Stomach smooth muscle (tissue), 2 donors: ENCODE results near the gene C1orf198.
A peak's percentile ranks its signal among the peaks of the same experiment; 100 is the strongest.

Experiments used
- H3K27ac ChIP-seq: one replicate; pipeline ENCODE4 v1.7.0; 2013; ENCODE audit warnings: mild to moderate bottlenecking, low read length, inconsistent platforms
- H3K27me3 ChIP-seq, 2 donors: one replicate each; pipeline ENCODE4 v1.7.0; 2013; ENCODE audit warnings: low read length in 2 of 2; ENCODE audit not compliant: insufficient read depth in 2 of 2, control insufficient read depth in 1 of 2
- H3K36me3 ChIP-seq, 2 donors: one replicate each; pipeline ENCODE4 v1.7.0; 2013; ENCODE audit warnings: low read length in 2 of 2; ENCODE audit not compliant: control insufficient read depth in 2 of 2, insufficient read depth in 2 of 2
- H3K4me1 ChIP-seq: one replicate; pipeline ENCODE4 v1.7.0; 2013; ENCODE audit warnings: low read length; ENCODE audit not compliant: control insufficient read depth, insufficient read depth
- H3K4me3 ChIP-seq, 2 donors: one replicate each; pipeline ENCODE4 v1.7.0; 2013; ENCODE audit warnings: low read length in 2 of 2
- H3K9ac ChIP-seq, 2 donors: one replicate each; pipeline ENCODE4 v1.7.0; 2013; ENCODE audit warnings: low read length in 2 of 2, mild to moderate bottlenecking in 1 of 2
- H3K9me3 ChIP-seq, 2 donors: one replicate each; pipeline ENCODE4 v1.7.0; 2013; ENCODE audit warnings: low read length in 2 of 2; ENCODE audit not compliant: control insufficient read depth in 2 of 2
- donor health status: healthy.
- donor health status: Pancreatic carcinoma.

Gene C1orf198

GRCh38 chr1:230824551-230824918 lies 43.8 kb downstream of the C1orf198 start:
- peak overlapping the region; percentile 3 to 52 for H3K4me3 ChIP-seq
- H3K9me3 ChIP-seq: no peaks in the 10 kb centered on the region
- H3K36me3 ChIP-seq: no peaks in the 10 kb centered on the region
- peaks cover 51% of the 10 kb centered on the region for H3K4me1 ChIP-seq
- no peak overlapping the region for H3K9ac ChIP-seq
- no peaks in the 10 kb centered on the region for H3K27me3 ChIP-seq
- H3K27ac ChIP-seq: peak overlapping the region; percentile 58

GRCh38 chr1:230823931-230824381 lies 44.4 kb downstream of the C1orf198 start:
- no peak overlapping the region for H3K9ac ChIP-seq
- H3K4me1 ChIP-seq: peaks cover 51% of the 10 kb centered on the region
- no peaks in the 10 kb centered on the region for H3K27me3 ChIP-seq
- no peaks in the 10 kb centered on the region for H3K36me3 ChIP-seq
- peak overlapping the region in 1 of 2 donors; percentile 1 for H3K4me3 ChIP-seq
- no peaks in the 10 kb centered on the region for H3K9me3 ChIP-seq
- peak overlapping the region; percentile 58 for H3K27ac ChIP-seq

GRCh38 chr1:230823426-230823825 lies 44.9 kb downstream of the C1orf198 start:
- H3K27me3 ChIP-seq: no peaks in the 10 kb centered on the region
- H3K9me3 ChIP-seq: no peaks in the 10 kb centered on the region
- peaks cover 51% of the 10 kb centered on the region for H3K4me1 ChIP-seq
- no peak overlapping the region for H3K9ac ChIP-seq
- H3K27ac ChIP-seq: peak overlapping the region; percentile 46
- no peaks in the 10 kb centered on the region for H3K36me3 ChIP-seq
- H3K4me3 ChIP-seq: no peak overlapping the region

- Histone ChIP-seq H3K4me3 (no peak overlapping the region), H3K27ac (peak overlapping the region; percentile 24), H3K4me1 (peaks cover 44% of the 10 kb centered on the region), H3K36me3 (no peaks in the 10 kb centered on the region), H3K9me3 (no peaks in the 10 kb centered on the region), H3K27me3 (no peaks in the 10 kb centered on the region), H3K9ac (no peak overlapping the region)
These were observed 46.2 kb downstream of the C1orf198 start for GRCh38 chr1:230822092-230822581.

- peaks cover 37% of the 10 kb centered on the region for H3K4me1 ChIP-seq
- no peak overlapping the region for H3K9ac ChIP-seq
- no peaks in the 10 kb centered on the region for H3K9me3 ChIP-seq
- H3K27me3 ChIP-seq: no peaks in the 10 kb centered on the region
- H3K27ac ChIP-seq: no peak overlapping the region
- H3K4me3 ChIP-seq: no peak overlapping the region
- no peaks in the 10 kb centered on the region for H3K36me3 ChIP-seq
These were observed 47.0 kb downstream of the C1orf198 start for GRCh38 chr1:230821346-230821745.

- Histone ChIP-seq H3K27ac (no peak overlapping the region), H3K9ac (no peak overlapping the region), H3K27me3 (no peaks in the 10 kb centered on the region), H3K9me3 (no peaks in the 10 kb centered on the region), H3K4me1 (peaks cover 29% of the 10 kb centered on the region), H3K36me3 (no peaks in the 10 kb centered on the region), H3K4me3 (no peak overlapping the region)
These were observed 47.8 kb downstream of the C1orf198 start for GRCh38 chr1:230820568-230820967.

GRCh38 chr1:230819976-230820375 lies 48.3 kb downstream of the C1orf198 start:
- Histone ChIP-seq H3K27me3 (no peaks in the 10 kb centered on the region), H3K27ac (no peak overlapping the region), H3K9me3 (no peaks in the 10 kb centered on the region), H3K36me3 (no peaks in the 10 kb centered on the region), H3K4me1 (peaks cover 23% of the 10 kb centered on the region), H3K4me3 (no peak overlapping the region), H3K9ac (no peak overlapping the region)

GRCh38 chr1:230818901-230819300 lies 49.4 kb downstream of the C1orf198 start:
- Histone ChIP-seq H3K27me3 (no peaks in the 10 kb centered on the region), H3K36me3 (no peaks in the 10 kb centered on the region), H3K27ac (no peak overlapping the region), H3K9me3 (no peaks in the 10 kb centered on the region), H3K4me3 (no peak overlapping the region), H3K9ac (no peak overlapping the region), H3K4me1 (peaks cover 13% of the 10 kb centered on the region)

GRCh38 chr1:230818367-230818766 lies 50.0 kb downstream of the C1orf198 start:
- no peak overlapping the region for H3K27ac ChIP-seq
- no peak overlapping the region for H3K9ac ChIP-seq
- H3K4me3 ChIP-seq: no peak overlapping the region
- no peaks in the 10 kb centered on the region for H3K27me3 ChIP-seq
- no peaks in the 10 kb centered on the region for H3K9me3 ChIP-seq
- no peaks in the 10 kb centered on the region for H3K36me3 ChIP-seq
- peaks cover 8% of the 10 kb centered on the region for H3K4me1 ChIP-seq

- H3K27ac ChIP-seq: no peak overlapping the region
- no peak overlapping the region for H3K9ac ChIP-seq
- H3K4me1 ChIP-seq: peaks cover under 1% of the 10 kb centered on the region
- no peaks in the 10 kb centered on the region for H3K36me3 ChIP-seq
- H3K4me3 ChIP-seq: no peak overlapping the region
- H3K9me3 ChIP-seq: peaks cover 0 to 5% of the 10 kb centered on the region in 2 donors
- no peaks in the 10 kb centered on the region for H3K27me3 ChIP-seq
These were observed 52.3 kb downstream of the C1orf198 start for GRCh38 chr1:230816018-230816417.

GRCh38 chr1:230814949-230815692 lies 53.2 kb downstream of the C1orf198 start:
- H3K36me3 ChIP-seq: no peaks in the 10 kb centered on the region
- no peaks in the 10 kb centered on the region for H3K27me3 ChIP-seq
- H3K4me1 ChIP-seq: no peaks in the 10 kb centered on the region
- H3K9me3 ChIP-seq: peaks cover 0 to 5% of the 10 kb centered on the region in 2 donors
- H3K9ac ChIP-seq: no peak overlapping the region
- no peak overlapping the region for H3K27ac ChIP-seq
- no peak overlapping the region for H3K4me3 ChIP-seq
